Kidney tubule cell (primary cell): ENCODE measurements around the gene TMEM161B.
A peak's percentile ranks its signal among the peaks of the same experiment; 100 is the strongest.
"Not testable (repeated sequence)": the region's sequence is repeated elsewhere in the genome, so short reads cannot be mapped to it uniquely, and the experiment has no call there.

Source experiments
- DNase-seq: peaks from one replicate; pipeline ENCODE4 v3.0.0-alpha.2; 2018; ENCODE audit warnings: low spot score

Gene TMEM161B

GRCh38 chr5:88183255-88183654 lies 85.4 kb downstream of the TMEM161B start:
- no peak for DNase-seq

DNA sequence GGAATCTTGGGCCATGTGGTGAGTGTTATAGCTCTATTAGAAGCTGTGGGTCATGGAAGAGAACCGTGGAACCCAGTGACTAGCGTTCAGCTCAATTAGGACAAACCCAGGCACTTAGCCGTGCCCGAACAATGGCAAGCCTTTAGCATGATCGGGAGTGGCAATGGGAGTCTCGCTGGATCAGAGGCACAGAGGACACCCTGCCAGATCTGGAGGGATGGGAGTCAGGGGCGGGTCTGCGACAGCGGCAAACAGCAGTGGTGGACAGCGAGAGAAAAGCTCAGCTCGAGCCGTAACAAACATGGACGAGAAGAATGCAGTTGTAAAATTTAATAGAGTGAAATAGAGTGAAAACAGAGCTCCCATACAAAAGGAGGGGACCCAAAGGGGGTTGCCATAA lies 91.2 kb downstream of the TMEM161B start:
- not testable (repeated sequence) for DNase-seq

- DNase-seq: no peak
Measured at GRCh38 chr5:88172847-88173758, 95.5 kb downstream of the TMEM161B start.

DNA sequence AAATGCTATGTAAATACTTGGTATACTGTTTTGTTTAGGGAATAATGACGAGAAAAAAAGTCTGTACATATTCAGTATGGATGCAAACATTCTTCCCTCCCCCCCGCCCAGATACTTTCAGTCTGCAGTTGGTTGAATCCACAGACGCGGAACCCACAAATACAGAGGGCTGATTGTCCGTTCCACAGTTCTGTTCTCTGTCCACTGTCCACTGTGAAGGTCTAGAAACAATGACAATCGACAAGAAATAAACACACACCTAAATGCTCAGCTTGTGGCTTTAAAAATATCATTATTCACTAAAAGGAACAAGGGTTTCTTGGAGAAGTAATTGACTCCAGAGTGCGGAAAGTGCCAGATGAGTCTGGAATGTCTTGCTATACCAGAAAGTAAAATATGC lies 109.1 kb downstream of the TMEM161B start:
- DNase-seq: no peak

DNA sequence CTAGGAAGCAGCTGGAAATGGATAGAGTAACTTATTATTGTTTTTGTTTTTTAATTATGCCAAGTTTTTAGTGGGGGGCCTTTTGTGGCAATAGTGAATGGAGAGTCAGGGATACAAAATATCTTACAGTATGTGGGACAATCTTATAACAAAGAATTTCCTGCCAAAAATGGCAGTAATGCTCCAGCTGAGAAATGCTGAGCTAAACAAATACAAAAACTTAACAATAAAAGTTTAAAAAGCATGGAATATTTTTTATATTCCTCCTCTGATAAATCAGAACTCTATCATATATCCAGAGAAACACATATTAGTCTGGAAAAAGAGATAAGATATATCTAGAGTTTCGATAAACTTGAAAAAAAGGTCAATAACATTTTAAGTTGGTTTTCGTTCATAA lies 110.6 kb downstream of the TMEM161B start:
- DNase-seq: no peak

- no peak for DNase-seq
Measured at GRCh38 chr5:88154891-88155290, 113.8 kb downstream of the TMEM161B start.

DNA sequence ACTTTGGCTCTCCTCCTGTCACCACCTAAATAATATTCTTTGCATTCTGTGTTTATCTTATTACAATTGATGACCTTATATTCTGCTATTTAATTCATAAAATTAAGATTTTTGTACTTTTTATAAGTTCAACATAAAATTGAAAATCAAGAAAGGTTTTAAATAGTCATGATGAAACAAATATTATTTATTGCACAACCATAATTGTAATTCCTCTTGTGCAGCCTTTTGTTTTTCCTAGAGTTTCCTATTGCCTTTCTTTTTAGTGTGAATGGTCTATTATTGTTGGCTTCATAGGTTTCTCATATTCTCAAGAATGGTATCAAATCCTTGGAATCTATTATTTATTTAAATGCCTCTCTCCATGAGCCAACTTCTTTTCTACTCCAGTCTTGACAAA lies 117.9 kb downstream of the TMEM161B start:
- no peak for DNase-seq

- peak; percentile 48 for DNase-seq
Measured at GRCh38 chr5:88145611-88146467, 122.8 kb downstream of the TMEM161B start.

DNA sequence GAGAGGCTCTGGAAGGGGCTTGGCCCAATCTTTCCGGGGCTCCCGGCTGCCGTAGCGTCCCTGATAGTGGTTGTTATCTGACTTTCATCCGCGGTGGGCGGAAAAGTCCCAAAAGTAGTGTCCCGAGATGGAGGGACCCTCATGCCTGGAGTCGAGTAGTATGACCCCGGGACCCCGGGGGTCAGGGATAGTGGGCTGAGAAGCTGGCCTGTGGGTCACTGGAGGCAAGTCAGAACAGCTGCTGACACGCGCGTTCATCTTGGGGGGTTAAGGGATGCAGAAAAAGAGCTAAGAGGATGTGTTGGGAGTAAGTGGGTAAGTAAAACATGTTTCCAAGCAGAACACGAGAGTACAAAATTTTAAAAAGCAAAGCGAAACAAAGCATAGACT lies 123.4 kb downstream of the TMEM161B start:
- DNase-seq: no peak
